ENCODE measurements around the gene RPL13A. TPM values are rescaled to one million over a fixed set of nuclear protein-coding genes. Genes with fewer than 3 reads are reported as not detected.

The RPL13A gene
- total and polyA plus RNA-seq, 2 donors from 2014 or later, result 2,090 to 3,309 TPM

GRCh38 chr19:49503582-49503962, 16.2 kb downstream of the RPL13A start:
- Histone ChIP-seq H3K27ac (ENCODE audit: low read depth in 2 of 2, low read length in 2 of 2) (no peak overlapping the region), H3K9ac (ENCODE audit: low read length in 3 of 3) (no peak overlapping the region), H3K27me3 (ENCODE audit: control insufficient read depth, insufficient read depth, low read length) (no peaks in the 10 kb centered on the region), H3K4me3 (ENCODE audit: low read length in 3 of 3) (no peak overlapping the region), H3K9me3 (ENCODE audit: control insufficient read depth in 2 of 3, insufficient read depth in 1 of 3, low read length in 3 of 3) (no peaks in the 10 kb centered on the region), H3K36me3 (ENCODE audit: control insufficient read depth in 2 of 3, insufficient read depth in 3 of 3, low read length in 3 of 3) (peaks cover 4 to 14% (median 6%) of the 10 kb centered on the region in 3 donors), H3K4me1 (ENCODE audit: control insufficient read depth in 2 of 3, insufficient read depth in 2 of 3, low read depth in 1 of 3, low read length in 3 of 3) (peaks cover 0 to 10% (median 5%) of the 10 kb centered on the region in 3 donors)
- intact Hi-C loops (cut with DNase I), result no loop called here
- DNase-seq (no peak), FAIRE-seq (no peak)
- TF ChIP-seq CTCF (IDR thresholded peaks at IDR 0.05; ENCODE audit: borderline replicate concordance, extremely low read depth, insufficient read depth), result no peak

- no peak overlapping the region for H3K4me3 ChIP-seq (ENCODE audit: low read length in 3 of 3)
- no peaks in the 10 kb centered on the region for H3K36me3 ChIP-seq (ENCODE audit: control insufficient read depth in 2 of 3, insufficient read depth in 3 of 3, low read length in 3 of 3)
- no peaks in the 10 kb centered on the region for H3K4me1 ChIP-seq (ENCODE audit: control insufficient read depth in 2 of 3, insufficient read depth in 2 of 3, low read depth in 1 of 3, low read length in 3 of 3)
- H3K27ac ChIP-seq (ENCODE audit: low read depth in 2 of 2, low read length in 2 of 2), result no peak overlapping the region
- no peak overlapping the region for H3K9ac ChIP-seq (ENCODE audit: low read length in 3 of 3)
- no peaks in the 10 kb centered on the region for H3K27me3 ChIP-seq (ENCODE audit: control insufficient read depth, insufficient read depth, low read length)
- TF ChIP-seq CTCF (IDR thresholded peaks at IDR 0.05; ENCODE audit: borderline replicate concordance, extremely low read depth, insufficient read depth), result peak; percentile 79
- intact Hi-C loops (cut with DNase I), result no loop called here
- no peak for FAIRE-seq
- no peaks in the 10 kb centered on the region for H3K9me3 ChIP-seq (ENCODE audit: control insufficient read depth in 2 of 3, insufficient read depth in 1 of 3, low read length in 3 of 3)
- DNase-seq, result peak in 2 of 5 donors; percentile 65 to 73
Observed at GRCh38 chr19:49506575-49507105, 19.2 kb downstream of the RPL13A start.

GRCh38 chr19:49507803-49508494, 20.5 kb downstream of the RPL13A start:
- H3K9ac ChIP-seq (ENCODE audit: low read length in 3 of 3), result no peak overlapping the region
- H3K4me3 ChIP-seq (ENCODE audit: low read length in 3 of 3), result no peak overlapping the region
- no peak for TF ChIP-seq CTCF (IDR thresholded peaks at IDR 0.05; ENCODE audit: borderline replicate concordance, extremely low read depth, insufficient read depth)
- no peaks in the 10 kb centered on the region for H3K4me1 ChIP-seq (ENCODE audit: control insufficient read depth in 2 of 3, insufficient read depth in 2 of 3, low read depth in 1 of 3, low read length in 3 of 3)
- no peak for FAIRE-seq
- DNase-seq, result no peak
- no peaks in the 10 kb centered on the region for H3K27me3 ChIP-seq (ENCODE audit: control insufficient read depth, insufficient read depth, low read length)
- intact Hi-C loops (cut with DNase I), result no loop called here
- H3K9me3 ChIP-seq (ENCODE audit: control insufficient read depth in 2 of 3, insufficient read depth in 1 of 3, low read length in 3 of 3), result no peaks in the 10 kb centered on the region
- no peak overlapping the region for H3K27ac ChIP-seq (ENCODE audit: low read depth in 2 of 2, low read length in 2 of 2)
- no peaks in the 10 kb centered on the region for H3K36me3 ChIP-seq (ENCODE audit: control insufficient read depth in 2 of 3, insufficient read depth in 3 of 3, low read length in 3 of 3)
